Central memory CD4-positive, alpha-beta T cell (primary cell): Measurements from ENCODE around the gene KRT6C.
"Not testable (repeated sequence)": the region's sequence is repeated elsewhere in the genome, so short reads cannot be mapped to it uniquely, and the experiment has no call there.

Experiments
- DNase-seq: peaks from one replicate; pipeline ENCODE4 v3.0.0; 2022

The KRT6C gene

DNA sequence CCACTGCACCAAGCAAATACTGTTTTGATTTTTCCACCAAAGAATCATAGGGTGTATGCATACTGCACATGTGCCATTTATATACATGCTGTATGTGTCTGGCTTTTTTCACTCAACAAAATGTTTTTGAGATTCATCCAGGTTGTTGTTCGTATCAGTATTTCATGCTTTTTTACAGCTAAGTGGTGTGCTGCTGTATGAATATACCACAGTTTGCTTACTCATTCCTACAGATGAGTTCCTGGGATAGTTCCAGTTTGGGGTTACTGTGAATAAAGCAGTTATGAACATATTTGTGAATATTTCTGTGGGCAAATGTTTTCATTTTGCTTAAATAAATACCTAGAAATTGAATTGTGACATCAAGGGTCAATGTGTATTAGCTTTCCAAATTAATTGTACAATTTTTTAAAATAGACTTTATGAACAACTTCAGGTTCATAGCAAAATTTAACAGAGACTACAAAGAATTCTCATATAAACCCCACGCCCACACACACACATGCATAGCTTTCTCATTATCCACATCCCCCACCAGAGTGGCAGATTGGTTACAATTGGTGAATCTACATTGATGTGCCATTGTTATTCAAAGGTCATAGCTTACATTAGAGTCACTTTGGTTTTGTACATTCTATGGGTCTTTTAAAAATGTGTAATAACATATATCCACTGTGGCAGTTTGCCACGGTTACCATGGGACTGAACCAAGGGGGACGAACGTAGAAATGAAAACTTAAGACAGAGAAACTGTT is 26.4 kb upstream of the KRT6C start:
- DNase-seq = no peak

DNA sequence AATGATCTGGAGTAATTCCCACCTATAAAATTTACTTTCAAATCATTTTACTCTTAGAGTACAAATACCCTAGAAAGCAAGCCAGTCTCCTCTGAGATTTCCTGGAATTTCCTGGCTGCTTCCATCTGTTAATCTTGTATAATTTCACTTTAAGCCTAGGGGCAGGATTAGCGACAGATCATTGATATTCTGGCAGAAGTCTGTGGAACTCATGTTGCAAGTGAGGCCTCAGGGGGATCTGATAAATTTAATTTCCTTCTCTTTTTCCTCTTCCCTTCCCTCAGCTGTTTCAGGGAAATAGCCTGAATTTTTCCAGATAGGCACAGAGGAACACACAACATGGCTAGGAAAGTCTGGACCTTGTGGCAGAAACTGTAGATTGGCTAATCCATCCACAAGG is 25.3 kb upstream of the KRT6C start:
- DNase-seq = no peak

DNA sequence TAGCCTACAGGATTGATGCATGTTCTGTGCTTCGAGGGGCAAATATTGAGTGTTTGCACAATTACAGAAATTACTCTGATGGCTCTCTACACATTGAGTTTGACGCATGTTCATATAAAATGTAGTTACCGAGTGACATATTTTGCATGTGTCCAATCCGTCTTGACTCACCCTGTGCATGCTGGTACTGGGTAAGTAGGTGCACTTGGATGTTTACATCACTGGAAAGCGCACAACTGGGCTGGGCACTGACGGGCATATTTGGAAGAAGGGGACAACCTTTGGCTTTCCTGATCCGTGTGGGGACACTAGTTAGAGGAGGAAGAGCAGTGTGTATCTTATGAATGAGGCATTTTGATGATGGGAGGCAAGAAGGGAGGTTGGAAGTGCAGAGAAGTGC is 24.4 kb upstream of the KRT6C start:
- no peak for DNase-seq

DNA sequence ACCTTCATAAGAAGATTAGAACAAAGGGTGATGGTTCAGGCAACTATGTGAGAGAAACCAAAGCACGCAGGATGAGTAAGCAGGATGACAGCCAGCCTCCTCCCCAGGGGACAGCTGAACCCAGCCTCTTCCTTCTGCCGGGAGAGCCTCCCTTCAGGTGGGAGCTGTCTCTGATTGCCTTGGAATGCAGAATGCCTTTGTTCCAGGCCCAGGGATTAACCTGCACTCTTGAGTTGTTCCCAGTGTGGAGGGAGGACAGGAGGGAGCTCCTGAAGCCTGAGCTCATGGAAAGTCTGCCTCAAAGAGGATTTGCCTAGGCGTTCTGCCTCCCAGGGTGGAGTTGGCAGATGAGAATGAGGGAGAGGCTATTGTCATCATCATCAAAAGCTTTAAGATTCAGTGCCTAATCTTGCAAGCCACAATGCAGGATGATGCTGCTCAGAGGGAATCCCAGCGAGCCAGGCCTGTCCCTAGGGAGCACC is 23.0 kb upstream of the KRT6C start:
- DNase-seq = no peak

DNA sequence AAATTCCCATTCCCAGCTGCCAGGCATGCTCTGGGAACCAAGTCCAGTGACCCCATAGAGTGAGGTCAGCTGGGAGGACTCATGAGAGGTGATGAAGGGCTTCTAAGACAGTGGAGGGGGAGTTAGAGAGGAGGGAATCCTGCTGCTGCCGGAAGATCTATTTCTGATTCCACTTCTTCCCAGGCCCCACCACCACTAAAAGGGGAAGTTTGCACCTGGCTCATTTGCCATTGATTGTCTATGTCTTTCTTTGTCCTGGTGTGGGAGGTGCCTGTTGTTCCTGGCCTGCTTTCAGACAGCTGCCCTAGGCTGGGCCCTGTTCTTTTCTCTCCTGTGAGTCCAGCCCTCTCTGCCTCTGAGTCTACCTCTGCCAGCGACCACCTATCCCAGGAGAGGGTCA is 22.4 kb upstream of the KRT6C start:
- DNase-seq = no peak

DNA sequence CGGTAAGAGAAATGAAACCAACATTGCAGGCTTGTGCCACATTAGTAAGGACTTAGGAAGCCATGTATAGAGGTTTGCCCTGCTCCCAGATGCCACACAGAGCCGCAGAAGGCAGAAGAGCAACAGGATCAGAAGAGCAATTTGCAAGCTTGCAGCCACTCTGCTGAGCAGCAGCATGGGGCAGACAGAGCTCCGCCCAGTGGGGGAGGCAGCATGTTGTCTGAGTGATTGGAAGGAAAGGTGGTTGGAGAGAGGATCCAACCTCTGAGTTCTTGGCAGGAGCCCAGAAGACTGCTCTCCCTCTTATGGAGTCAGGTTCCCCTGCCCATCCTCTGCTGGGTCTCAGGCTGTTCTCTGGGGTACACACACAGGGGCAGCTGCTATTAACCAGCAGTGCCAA is 21.8 kb upstream of the KRT6C start:
- DNase-seq = no peak

DNA sequence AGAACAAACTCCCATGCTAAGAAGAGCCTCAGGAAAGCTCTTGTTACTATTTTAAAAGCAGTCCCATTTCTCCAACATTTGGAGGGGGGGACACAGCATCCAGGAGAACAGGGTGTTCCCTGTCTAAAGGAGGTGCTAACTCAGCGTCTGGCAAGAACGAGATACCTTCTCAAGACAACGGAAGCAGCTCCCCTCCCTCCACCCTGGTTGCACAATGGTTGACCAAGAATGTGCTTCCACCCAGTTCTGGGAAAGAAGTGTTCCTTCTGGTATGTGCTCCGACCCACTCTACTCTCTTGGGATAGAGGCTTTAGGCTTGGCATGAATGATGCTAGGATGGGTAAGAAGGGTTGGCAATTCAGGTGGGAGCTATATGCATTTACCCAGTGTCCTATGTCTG is 20.9 kb upstream of the KRT6C start:
- no peak for DNase-seq

DNA sequence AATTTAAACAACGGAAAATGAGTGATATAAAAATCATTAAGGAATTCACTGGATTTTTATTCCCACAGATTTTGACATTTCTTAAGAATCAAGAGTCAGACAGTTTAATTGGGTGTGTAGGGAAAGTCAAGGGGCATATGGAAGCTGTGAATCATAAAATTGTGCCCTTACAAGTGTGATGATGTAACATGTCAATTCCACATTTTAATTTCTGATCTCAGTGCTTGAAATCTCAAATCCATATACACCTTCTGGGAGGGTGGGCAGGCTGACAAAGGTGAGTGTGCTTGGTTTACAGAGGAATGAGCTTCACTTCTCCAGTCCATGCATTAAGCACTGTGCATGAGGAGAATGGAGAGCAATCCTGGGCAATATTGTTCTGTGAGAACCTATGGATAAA is 20.5 kb upstream of the KRT6C start:
- no peak for DNase-seq

DNA sequence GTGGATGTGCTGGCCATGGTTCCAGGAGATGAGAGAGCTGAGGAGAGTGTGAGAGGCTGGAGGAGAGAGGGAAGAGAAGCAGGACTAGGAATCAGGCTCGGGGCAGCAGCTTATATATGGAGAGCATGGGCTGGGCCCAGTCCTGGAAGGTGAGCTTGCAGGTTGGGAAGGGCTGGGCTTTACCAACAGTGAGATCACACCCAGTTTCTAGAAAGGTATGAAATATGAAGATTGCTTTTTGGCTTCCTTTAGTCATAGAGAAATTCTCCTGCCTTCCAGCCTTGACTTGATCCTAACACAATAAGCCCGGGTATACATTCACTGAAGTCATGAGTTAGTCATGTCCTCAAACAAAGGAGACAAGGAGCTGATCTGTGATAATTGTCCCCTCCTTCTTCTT is 19.6 kb upstream of the KRT6C start, which contains the start of gene KRT6A:
Gene KRT6A (minus strand): TSS at position 86 of the 400 bp plus-strand sequence. CDS start 69 bp downstream, at position 17.
- no peak for DNase-seq

DNA sequence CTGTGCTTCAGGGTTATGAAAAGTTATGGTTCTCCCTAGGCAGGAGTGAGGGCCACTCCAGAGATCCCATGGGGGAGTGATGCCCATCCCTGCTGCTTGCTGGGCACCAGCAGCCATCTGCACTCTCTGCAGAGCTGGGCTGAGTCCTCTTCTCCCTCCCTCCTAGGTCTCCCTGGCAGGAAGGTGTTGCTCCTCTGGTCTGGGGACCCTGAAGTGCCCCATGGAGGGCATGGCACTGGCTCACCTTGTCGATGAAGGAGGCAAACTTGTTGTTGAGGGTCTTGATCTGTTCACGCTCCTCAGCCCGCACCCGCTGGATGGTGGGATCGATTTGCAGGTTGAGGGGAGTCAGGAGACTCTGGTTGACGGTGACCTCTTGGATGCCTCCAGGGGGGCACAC is 18.8 kb upstream of the KRT6C start:
- DNase-seq = not testable (repeated sequence)

DNA sequence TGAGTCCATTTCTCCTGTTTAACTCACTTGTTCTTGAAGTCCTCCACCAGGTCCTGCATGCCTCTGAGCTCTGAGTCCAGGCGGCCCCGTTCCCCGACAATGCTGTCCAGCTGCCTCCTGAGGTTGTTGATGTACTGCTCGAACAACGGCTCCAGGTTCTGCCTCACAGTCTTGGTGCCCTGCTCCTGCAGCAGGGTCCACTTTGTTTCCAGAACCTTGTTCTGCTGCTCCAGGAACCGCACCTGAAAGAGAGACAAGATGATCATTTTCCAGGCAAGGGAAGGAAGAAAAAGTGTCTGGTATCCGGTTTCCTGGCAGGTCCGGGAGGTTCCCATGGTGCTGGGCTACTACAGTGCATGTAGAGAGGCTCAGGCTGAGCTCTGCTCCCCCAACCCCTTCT is 17.9 kb upstream of the KRT6C start:
- not testable (repeated sequence) for DNase-seq

DNA sequence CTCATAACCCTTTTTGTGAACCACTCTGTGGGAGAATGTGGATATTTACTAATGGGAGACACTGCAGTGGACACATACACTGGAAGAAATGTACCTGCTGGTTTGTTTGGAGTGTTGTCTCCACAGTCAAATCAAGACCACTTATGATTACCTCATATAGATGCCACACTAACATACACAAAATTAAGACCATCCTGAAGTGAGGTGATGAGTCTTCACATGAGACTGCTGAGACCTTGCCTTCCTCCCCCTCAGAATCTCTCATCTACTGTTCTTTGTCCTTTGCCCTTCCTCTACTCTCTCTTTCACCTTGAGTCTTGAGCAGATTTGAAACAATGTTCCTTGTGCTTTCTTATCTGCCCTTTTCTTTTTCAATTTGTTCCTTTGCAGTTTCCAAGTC is 15.1 kb upstream of the KRT6C start:
- DNase-seq = no peak

DNA sequence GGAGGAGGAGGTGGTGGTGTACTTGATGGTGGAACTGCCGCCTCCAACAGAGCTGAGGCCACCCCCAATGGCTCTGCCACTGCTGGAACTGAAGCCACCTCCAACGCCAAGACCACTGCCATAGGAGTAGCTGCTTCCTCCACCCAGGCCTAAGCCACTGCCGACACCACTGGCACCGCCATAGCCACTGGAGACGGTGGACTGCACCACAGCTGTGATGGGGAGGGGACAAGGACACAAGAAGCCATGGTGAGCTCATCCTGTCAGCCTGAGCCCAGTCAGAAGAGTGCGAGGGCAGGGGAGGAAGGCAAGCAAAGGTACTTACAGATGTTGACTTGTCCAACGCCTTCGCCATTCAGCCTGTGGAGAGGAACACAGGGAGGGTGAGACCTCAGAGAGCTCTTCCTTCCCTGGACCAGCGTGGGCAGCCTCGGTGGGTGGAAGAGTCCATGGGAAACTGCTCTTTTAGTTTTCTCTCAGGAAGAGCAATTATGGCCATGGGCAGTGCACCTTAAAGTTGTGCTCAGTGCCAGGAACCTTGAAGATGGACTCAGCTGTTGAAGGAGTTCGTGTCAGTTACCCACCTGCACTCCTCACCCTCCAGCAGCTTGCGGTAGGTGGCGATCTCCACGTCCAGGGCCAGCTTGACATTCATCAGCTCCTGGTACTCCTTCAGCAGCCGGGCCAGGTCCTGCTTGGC is 14.3 kb upstream of the KRT6C start:
- DNase-seq = not testable (repeated sequence)

DNA sequence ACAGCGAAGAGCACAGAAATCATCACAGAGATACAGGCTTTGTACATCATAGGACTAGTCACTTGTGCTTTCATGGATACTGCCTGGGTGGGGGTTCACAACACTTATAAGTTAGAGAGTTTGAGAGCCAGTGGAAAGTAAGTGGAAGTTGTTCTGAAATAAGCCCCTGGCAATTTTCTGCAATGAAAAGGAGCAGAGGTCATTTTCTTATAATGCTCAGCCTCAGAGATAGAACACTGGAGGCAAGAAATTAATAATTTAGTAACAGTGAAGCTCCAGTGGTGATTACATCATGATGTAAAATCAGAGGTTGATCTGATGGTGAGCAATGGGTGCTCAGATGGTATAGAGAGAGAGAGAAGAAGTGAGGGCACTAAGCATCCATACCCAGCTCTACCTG is 13.6 kb upstream of the KRT6C start:
- no peak for DNase-seq

DNA sequence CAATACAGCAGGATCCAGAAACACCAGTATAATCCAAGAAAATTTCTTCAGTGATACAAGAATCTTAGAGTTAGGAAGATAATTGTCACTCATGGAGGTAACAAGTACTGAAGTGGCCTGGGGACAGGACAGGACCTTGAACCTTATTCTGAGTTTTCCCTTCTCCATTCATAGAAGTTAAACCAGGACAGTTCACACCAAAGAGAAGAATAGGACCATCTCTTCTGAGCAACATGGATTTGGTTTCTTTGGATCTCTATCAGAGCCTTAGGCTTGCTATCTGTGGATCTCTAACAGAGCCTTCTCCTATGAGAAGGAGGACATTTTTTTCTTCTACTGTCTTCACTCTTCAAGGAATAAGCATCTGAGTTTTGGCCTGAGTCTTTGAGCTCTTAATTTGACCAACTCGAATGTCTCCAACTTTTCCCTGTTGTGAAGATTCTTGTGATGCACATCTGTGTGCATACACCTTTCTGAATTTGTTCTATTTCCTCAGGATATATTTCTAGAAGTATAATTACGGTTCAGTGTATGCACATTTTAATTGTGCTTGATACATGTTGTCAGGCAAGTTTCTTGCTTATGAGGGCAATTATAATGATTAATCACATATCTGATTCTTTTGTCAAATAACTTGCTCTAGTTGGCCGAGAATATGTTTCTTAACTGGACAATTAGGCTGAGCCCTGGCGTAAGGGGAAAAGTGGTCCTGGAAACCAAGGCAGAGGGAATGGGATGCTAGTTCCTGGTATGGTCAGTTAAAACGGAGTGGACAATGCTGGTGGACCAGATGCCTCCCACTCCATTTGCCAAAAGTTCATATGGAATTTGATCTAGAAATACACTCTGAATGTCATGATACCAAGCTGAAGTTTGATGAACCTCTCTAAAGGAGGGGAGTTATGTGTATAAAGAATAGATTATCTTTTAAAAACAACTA is 12.8 kb upstream of the KRT6C start:
- no peak for DNase-seq

DNA sequence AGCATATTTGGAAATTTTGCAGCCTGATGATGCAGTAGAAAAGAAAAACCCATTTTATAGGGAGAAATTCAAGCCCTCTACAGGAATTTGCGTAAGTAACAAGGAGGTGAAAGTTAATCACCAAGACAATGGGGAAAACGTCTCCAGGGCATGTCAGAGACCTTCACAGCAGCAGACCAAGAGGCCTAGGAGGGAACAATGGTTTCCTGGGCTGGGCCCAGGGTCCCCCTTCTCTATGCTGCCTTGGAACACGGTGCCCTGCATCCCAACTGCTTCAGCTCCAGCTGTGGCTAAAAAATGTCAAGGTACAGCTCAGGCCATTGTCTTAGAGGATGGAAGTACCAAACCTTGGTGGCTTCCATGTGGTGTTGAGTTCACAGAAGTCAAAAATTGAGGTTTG is 6.5 kb upstream of the KRT6C start:
- no peak for DNase-seq

DNA sequence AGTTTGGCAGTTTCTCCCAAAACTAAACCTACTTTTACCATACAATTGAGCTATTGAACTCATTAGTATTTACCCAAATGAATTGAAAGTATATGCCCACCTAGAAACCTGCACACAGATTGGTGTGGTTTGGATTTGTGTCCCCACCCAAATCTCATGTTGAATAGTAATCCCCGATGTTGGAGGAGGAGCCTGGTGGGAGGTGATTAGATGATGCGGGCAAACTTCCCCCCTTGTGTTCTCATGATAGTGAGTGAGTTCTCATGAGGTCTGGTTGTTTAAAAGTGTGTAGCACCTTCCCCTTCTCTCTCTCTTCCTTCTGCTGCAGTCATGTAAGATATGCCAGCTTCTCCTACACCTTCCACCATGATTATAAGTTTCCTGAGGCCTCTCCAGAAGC is 4.0 kb upstream of the KRT6C start:
- DNase-seq = no peak

DNA sequence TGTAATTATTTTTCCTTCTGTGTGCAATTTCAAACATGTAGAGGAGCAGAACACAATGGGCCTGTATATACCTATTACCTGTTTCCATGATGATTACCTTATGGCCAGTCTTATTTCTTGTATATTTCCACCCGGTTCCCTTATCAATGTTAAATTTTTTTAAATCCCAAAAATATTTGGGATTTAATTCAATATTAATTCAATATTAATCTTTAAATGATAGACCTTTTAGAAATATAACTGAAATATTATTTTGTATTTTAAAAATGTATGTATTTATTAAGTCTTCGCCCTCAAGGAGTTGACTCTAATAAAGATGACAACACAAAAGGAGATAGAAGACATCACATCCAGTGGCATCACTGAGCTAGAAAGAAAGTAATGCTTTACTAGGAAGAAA is 607 bp upstream of the KRT6C start:
- no peak for DNase-seq

DNA sequence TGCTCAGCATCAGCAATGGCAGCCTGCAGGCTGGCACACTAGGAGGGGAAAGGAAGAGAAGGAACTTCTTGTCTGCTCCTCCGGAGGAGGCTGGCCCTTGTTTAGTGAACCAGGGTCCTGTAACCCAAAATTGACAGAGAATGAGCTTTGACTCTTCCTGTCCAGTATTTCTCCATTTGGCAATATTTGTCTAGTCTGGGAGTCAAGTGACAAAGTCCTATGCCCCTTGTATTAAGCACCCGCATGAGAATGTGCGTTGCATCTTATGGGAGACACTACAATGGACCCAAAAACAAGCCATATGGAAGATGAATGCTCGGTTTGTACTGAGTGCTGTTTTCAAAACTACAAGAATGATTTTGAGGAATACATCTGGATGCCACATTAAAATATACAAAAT is 3.8 kb downstream of the KRT6C start:
- no peak for DNase-seq

DNA sequence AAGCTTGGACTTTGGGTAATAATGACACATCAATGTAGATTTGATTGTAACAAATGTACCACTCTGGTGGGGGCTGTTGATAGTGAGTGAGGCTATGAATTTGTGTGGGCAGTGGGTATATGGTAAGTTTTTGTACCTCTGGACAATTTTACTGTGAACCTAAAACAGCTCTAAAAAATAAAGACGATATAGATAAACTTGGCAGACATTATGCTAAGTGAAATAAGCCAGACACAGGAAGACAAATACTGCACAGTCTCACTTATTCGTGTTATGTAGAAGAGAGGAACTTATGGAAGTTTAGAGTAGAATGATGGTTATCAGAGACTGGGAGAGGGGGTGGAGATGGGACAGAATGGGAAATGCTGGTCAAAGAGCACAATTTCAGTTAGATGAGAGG is 8.7 kb downstream of the KRT6C start:
- DNase-seq = no peak

DNA sequence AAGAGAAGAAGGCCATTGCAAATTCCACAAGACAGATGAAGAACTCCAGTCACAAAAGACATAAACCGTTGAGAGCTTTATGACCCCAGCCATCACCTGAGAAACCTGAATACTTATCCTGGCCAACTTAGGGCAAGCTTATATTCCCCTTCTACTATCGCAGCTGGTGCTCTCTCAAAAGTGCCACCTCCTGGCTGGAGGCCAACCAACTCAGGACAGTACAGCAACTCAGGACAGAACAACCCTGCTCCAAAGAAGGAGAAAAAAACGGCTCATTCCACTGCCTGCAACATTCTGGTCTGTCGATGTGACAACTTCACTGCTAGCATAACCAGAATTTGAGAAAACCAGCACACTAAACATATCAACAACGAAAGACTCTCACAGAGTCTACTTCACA is 11.9 kb downstream of the KRT6C start:
- no peak for DNase-seq

DNA sequence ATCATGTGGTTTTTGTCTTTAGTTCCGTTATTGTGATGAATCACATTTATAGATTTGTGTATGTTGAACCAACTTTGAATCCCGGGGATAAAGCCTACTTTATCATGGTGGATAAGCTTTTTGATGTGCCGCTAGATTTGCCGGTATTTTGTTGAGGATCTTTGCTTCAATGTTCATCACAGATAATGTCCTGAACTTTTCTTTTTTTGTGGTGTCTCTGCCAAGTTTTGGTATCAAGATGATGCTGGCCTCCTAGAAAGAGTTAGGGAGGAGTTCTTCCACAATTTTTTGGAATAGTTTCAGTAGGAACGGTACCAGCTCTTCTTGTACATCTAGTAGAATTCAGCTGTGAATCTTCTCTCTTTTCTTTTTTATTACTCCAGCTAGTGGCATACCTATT is 14.7 kb downstream of the KRT6C start:
- DNase-seq = no peak

DNA sequence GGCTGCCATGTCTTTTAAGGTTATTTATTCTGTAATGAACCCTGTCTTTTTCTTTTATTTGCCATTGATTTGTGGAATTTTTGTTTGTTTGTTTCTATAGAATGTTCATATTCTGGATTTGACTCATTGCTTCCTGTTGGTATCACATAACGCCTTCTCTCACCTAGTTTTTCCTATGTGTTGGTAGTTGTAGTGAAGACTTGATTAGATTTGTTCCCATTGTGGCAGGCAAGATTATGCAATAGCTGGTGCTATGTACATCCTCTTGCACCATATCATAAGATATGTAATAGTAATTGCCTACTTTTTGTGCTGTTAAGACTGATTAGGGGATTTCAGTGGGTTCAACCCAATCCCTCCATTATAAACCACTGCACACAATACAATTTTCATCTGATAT is 17.8 kb downstream of the KRT6C start:
- no peak for DNase-seq
